GM12873 (cell line): ENCODE measurements around the gene GNB1L.

Experiments
- TF ChIP-seq, protein P1 (sequence below): IDR thresholded peaks from 2 replicates; pipeline ENCODE4 v1.5.1; 2012; ENCODE audit warnings: low read depth, mild to moderate bottlenecking, moderate library complexity, low read length, control low read depth; ENCODE audit not compliant: insufficient read depth; ENCODE audit errors: missing control alignments

The GNB1L gene

DNA sequence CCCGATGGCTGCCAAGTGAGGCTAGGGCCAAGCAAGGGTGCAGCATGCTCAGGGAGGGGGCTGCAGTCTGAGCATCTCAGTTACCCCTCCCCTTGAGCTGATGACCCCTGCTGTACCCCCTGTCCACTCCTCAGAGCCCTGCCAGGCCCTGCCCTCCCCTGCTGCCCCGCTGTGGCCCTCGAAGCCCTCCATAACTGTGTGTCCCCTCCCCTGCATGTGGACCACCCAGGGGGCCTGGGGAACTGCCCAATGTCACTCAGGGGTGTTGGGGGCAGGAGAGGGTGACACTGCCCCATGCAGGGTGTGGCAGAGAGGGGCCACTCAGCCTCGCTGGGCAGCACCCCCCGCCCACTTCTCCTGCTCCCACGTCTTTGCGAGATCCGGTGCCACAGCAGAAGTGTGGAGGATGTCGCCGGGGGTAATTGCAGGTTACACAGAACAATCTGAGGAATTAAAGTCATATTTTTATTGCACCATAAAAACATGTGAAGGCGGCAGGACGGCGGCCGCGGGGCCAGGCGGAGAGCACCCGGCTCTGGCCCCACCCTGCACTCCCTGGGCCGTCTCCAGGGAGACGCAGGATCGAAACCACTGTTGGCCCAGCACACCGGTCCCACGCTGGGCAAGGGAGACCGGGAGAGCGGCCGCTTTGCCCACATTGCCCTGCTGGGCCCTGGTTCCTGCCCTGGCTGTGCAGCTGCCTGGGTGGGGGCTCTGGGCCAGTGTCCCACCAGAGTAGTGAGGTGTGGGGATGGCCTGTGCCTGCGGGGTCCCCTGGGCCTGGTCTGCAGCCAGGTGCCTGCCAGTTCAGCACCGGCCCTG is 18.7 kb upstream of the GNB1L start:
- TF ChIP-seq, protein P1, sequence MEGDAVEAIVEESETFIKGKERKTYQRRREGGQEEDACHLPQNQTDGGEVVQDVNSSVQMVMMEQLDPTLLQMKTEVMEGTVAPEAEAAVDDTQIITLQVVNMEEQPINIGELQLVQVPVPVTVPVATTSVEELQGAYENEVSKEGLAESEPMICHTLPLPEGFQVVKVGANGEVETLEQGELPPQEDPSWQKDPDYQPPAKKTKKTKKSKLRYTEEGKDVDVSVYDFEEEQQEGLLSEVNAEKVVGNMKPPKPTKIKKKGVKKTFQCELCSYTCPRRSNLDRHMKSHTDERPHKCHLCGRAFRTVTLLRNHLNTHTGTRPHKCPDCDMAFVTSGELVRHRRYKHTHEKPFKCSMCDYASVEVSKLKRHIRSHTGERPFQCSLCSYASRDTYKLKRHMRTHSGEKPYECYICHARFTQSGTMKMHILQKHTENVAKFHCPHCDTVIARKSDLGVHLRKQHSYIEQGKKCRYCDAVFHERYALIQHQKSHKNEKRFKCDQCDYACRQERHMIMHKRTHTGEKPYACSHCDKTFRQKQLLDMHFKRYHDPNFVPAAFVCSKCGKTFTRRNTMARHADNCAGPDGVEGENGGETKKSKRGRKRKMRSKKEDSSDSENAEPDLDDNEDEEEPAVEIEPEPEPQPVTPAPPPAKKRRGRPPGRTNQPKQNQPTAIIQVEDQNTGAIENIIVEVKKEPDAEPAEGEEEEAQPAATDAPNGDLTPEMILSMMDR = no peak

DNA sequence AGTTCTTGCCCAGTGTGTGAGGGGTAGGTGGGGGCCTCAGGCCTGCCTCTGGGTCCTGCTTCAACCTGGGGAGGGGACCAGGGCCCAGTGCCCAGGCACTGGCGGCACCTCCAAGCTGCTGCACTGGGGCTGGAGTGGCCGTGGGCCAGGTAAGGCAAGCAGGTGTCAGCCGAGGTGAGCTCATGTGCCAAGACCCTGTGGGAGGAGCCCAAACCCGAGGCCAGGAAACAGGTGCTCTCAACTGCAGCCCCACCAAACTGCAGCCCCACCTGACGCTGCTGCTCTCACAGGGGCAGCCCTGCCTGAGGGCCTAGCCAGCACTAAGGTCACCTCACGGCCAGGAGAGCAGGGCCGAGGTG is 18.1 kb upstream of the GNB1L start:
- TF ChIP-seq, protein P1 = no peak

DNA sequence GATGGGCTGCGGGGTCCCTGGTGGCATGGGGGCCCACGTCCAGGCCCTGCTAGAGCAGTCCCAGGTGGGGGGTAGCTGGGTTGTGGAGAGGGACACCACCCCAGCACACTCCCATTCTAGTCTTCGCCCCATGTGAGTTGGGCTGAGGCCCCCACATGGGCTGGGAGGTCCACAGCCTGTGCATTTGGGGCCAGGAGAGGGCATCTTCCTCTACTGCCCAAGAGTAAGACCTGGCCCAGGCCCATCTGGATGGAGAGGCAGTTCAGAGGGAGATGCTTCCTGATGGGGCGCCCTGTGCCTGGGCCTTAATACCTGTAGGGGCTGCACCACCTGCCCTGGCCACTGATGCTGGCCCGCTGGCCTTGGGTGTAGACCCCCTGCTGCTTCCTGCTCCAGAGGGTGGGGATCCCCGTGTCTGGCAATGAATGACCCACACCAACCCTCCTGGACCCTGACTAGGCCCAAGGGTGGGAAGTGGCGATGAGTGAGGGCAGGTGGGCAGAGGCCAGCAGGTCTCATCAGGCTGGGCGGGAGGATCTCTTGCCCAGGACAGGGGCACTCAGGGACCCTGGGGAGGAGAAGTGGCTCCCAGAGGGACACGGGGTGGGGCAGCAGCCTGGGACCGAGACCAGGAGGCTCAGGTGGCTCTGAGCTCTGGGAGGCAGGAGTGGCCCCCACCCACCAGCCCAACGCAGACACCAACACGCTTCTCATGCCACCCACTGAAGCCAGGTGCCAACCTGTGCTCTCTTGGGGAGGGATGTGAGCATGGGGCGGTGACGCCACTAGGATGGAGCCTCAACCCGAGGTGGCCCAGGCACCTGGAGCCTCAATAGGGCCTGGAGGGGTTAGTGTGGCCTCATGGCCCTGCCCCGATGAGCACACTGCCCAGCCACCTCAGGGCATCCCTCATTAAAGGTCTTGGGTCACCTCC is 17.4 kb upstream of the GNB1L start:
- TF ChIP-seq, protein P1 = no peak

DNA sequence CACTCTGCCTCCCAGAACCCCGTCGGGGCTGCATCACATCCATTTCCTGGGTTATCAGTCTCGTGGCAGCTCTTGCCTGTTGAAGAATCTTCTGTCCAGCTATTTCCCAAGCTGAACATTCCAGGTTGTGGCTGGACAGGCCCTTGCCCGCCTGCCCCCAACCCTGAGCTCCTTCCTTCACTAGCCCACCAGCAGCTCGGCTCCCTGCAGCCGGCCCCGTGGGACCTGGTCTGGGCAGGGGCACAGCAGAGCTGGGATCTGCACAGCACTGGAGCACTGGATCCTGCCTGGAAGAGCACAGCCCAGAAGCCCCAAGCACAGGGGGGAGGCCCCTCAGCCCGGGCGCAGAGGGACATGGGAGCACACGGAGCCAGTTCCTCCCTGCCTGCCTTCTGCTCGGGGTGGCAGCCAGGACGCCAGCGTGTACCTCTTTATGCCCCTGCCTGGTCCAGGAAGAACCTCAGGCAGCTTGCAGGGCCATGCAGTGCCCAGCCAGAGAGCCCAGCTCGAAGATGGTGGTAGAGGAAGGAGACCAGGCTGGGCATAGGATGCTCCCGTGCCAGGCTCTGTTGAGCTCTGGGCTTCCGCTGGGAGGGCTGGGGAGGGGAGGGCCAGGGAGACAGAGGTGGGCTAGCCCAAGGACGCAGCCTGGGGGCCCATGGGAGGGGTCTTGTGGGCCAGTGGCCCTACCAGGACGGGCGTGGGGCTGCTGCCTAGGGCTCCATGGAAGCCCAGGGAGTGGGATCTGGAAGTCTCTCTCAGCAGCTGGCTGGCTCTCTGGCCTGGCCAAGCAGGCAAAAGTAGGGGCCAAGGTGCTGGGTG is 16.6 kb upstream of the GNB1L start:
- TF ChIP-seq, protein P1 = no peak

DNA sequence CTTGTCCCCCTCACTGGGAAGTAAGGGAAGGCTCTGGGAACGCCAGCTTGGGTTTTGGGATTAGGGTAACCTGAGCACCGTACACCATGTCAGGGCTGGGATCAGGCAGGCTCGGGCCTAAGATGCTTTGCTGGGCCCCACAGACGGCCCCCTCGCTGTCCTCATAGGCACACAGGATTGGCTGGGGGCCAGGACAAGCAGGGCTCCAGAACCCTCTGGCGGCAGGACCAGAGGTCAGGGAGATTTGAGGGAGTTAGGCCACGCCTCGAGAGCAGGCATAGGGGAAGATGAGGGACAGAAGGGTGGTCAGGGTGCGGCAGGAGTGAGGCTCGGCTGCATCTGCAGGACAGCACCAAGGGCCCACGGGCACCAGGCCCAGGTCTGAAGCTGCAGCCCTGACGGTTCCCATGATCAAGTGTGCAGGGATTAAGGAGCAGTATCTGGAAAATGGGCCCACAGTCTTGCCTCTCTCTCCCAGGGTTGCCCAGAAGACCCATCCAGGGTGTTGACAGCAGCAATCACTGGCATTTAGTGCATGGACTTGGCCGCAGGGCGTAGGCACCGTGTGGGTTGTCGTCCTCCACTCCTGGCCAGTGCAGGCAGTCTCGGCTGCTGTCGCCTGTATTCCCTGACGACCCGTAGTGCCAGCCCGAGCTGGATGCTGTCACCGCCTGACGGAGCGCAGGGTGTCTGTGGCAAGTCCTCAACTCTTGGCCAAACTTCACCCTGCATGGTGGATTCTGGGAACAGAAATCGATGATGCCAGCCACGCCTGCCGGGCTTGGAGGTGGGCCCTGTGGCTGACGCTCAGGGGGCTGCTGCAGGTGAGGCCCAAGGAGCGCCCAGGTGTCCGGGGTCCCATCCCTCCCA is 15.7 kb upstream of the GNB1L start:
- TF ChIP-seq, protein P1 = no peak

DNA sequence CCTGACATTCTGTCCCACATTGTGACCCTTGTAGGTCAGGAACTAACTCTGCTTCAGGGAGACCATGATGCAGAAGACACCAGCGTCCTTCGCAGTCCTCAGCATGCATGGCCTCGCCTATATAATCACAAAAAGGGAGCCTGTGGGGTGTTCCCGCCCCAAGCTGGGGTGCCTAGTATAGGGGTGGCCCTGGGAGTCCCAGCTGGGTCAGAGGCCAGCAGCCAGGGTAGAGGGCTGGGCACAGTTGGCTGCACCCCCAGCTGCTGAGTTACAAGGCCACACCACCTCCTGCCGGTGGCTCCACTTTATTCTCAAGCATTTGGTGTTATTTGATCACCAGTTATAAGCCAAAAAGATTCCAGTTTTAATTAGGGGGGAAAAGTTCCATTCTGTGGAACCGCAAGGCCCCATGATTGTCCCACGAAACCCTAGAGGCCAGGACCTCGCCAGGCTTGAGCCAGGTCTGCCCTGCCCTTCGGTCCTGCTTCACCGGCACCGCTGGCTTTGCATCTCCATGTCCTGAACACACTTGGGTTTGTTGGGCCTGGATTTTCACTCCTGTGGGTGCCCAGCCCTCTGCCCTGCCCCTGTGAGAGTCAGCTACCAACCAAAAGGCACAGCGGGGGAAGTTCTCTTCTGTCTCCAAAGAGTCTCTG is 15.0 kb upstream of the GNB1L start:
- TF ChIP-seq, protein P1 = no peak
